ENCODE measurements around the gene PHLDB2. TPM values are rescaled to one million over a fixed set of nuclear protein-coding genes. Genes with fewer than 3 reads are reported as not detected.
A peak's percentile ranks its signal among the peaks of the same experiment; 100 is the strongest.

PHLDB2 gene
- total RNA-seq, 1 experiment from 2014 or later = 90.1 TPM

GRCh38 chr3:111998636-111999483, 139.8 kb downstream of the PHLDB2 start, which contains the start of gene TAGLN3:
Gene TAGLN3, plus strand, starts transcription at chr3:111998922. Its CDS starts 501 bp downstream, at chr3:111999423.
- Histone ChIP-seq H4K20me1 (ENCODE audit: low read length) (no peaks in the 10 kb centered on the region), H2AFZ (ENCODE audit: low read length) (peak within 1 kb of the TSS; percentile 87), H3K4me3 (ENCODE audit: low read length) (peak within 1 kb of the TSS; percentile 65), H3K4me1 (ENCODE audit: insufficient read depth, low read length) (peaks cover 31% of the 10 kb centered on the region), H3K9me3 (ENCODE audit: low read length) (no peaks in the 10 kb centered on the region), H3K27me3 (ENCODE audit: low read length) (no peaks in the 10 kb centered on the region), H3K36me3 (ENCODE audit: low read depth, low read length) (no peaks in the 10 kb centered on the region), H3K4me2 (ENCODE audit: low read length) (peak within 1 kb of the TSS; percentile 87), H3K79me2 (ENCODE audit: low read length) (no peaks in the 10 kb centered on the region), H3F3A (ENCODE audit: low read length, unreplicated experiment) (peaks cover 4% of the 10 kb centered on the region), H3K27ac (ENCODE audit: low read length) (no peak within 1 kb of the TSS), H3K9ac (ENCODE audit: low read length) (no peak within 1 kb of the TSS), H3K9me2 (replicated peaks; ENCODE audit: low read length) (no peaks in the 10 kb centered on the region)
- DNase-seq (peak; percentile 33), ATAC-seq (peak; percentile 54)
- BruUV-seq (replicated peaks) = no TSS peak
- TF ChIP-seq EZH2phosphoT487 (IDR thresholded peaks at IDR 0.05; ENCODE audit: borderline replicate concordance, low read length) (no peak), EZH2 (IDR thresholded peaks at IDR 0.05; ENCODE audit: low read length, unreplicated experiment) (no peak), CTCF (conservative IDR thresholded peaks at IDR 0.05; ENCODE audit: low read depth, low read length) (no peak)
- intact Hi-C loops (cut with micrococcal nuclease) = no loop called here
- ChIA-PET POLR2A (ENCODE audit: unreplicated experiment) (interaction anchor here (0.7 kb wide), 1 partner anchor 10 kb away, joined by 3 read pairs; no protein-coding TSS in a partner anchor), CTCF (interaction anchor here (2.7 kb wide), 1 partner anchor 14 kb away, joined by 14 read pairs; no protein-coding TSS in a partner anchor)

DNA sequence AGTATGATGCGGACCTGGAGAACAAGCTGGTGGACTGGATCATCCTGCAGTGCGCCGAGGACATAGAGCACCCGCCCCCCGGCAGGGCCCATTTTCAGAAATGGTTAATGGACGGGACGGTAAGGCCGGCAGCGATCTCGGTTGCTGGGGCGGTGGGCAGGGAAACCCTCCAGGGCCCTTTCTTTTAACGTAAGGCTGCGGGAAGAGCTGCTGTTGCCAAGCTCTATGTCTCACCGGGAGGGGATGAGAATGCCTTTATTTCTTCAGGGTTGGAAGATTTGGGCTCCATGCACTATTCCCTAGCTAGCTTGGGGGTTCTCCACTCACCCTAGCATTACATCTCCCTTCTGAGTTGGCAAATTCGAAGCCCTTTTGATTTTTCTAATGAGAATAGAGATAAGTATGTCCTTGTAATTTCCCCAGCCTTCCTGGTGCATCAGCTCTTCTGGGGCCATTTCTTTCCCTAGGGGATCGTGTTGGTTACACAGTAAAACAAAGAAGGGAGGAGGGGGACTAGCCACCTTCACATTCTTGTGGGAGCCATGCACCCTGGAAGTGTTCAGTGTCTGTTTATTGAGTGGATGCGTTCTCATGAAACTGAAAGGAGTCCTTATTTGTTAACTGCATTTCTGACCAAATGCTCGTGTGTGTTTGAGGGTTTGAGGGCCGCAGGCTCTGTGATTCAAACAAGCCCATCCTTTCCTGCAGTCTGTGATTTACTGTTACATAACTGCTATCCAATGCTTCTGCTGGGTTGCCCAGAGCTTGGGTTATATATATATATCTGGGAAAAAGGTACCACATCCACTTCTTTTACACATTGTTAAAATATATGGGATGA, 140.6 kb downstream of the PHLDB2 start:
- no peaks in the 10 kb centered on the region for H4K20me1 ChIP-seq (ENCODE audit: low read length)
- no peak for ATAC-seq
- intact Hi-C loops (cut with micrococcal nuclease) = no loop called here
- H3K79me2 ChIP-seq (ENCODE audit: low read length) = no peaks in the 10 kb centered on the region
- peaks cover 4% of the 10 kb centered on the region for H3F3A ChIP-seq (ENCODE audit: low read length, unreplicated experiment)
- no peak overlapping the region for H3K27ac ChIP-seq (ENCODE audit: low read length)
- TF ChIP-seq EZH2 (IDR thresholded peaks at IDR 0.05; ENCODE audit: low read length, unreplicated experiment) = no peak
- TF ChIP-seq EZH2phosphoT487 (IDR thresholded peaks at IDR 0.05; ENCODE audit: borderline replicate concordance, low read length) = no peak
- TF ChIP-seq CTCF (conservative IDR thresholded peaks at IDR 0.05; ENCODE audit: low read depth, low read length) = no peak
- peak overlapping the region; percentile 87 for H3K4me2 ChIP-seq (ENCODE audit: low read length)
- H3K4me1 ChIP-seq (ENCODE audit: insufficient read depth, low read length) = peaks cover 38% of the 10 kb centered on the region
- H2AFZ ChIP-seq (ENCODE audit: low read length) = peak overlapping the region; percentile 87
- H3K9ac ChIP-seq (ENCODE audit: low read length) = no peak overlapping the region
- H3K36me3 ChIP-seq (ENCODE audit: low read depth, low read length) = no peaks in the 10 kb centered on the region
- no TSS peak for BruUV-seq (replicated peaks)
- H3K9me3 ChIP-seq (ENCODE audit: low read length) = no peaks in the 10 kb centered on the region
- DNase-seq = no peak
- CTCF ChIA-PET = interaction anchor here (2.7 kb wide), 1 partner anchor 14 kb away, joined by 14 read pairs; no protein-coding TSS in a partner anchor
- peak overlapping the region; percentile 65 for H3K4me3 ChIP-seq (ENCODE audit: low read length)
- no peaks in the 10 kb centered on the region for H3K27me3 ChIP-seq (ENCODE audit: low read length)
- POLR2A ChIA-PET (ENCODE audit: unreplicated experiment) = interaction anchor here (0.7 kb wide), 1 partner anchor 11 kb away, joined by 3 read pairs; no protein-coding TSS in a partner anchor
- H3K9me2 ChIP-seq (replicated peaks; ENCODE audit: low read length) = no peaks in the 10 kb centered on the region

Data from PC-3 (cell line).